Keratinocyte (primary cell): ENCODE measurements around the gene PRR4. TPM values are rescaled to one million over a fixed set of nuclear protein-coding genes. Genes with fewer than 3 reads are reported as not detected.

Source experiments
- DNase-seq: peaks from one replicate; pipeline ENCODE4 v3.0.0-alpha.2; 2011; ENCODE audit warnings: low read depth, missing footprints, low spot score
- FAIRE-seq: peaks from 2 replicates; lab custom pipeline; 2011; peaks lifted over from hg19 to GRCh38; lab: Jason Lieb, UNC
- H2AFZ ChIP-seq: 2 replicates; pipeline ENCODE4 v1.6.0; 2012; ENCODE audit warnings: low read length, control low read depth, inconsistent platforms; ENCODE audit not compliant: control insufficient read depth
- H3K27ac ChIP-seq: 2 replicates; pipeline ENCODE4 v1.5.1; 2011; ENCODE audit warnings: low read length; ENCODE audit not compliant: control insufficient read depth, insufficient read depth
- H3K27me3 ChIP-seq: 3 replicates; pipeline ENCODE4 v1.6.0; 2011; ENCODE audit warnings: low read length; ENCODE audit not compliant: control insufficient read depth, insufficient read depth; ENCODE audit errors: extremely low read depth
- H3K36me3 ChIP-seq, 2 experiments: 2 replicates in 1 of 2; 3 replicates in 1 of 2; pipeline ENCODE4 v1.5.1; 2011; ENCODE audit warnings: low read length in 2 of 2, mild to moderate bottlenecking in 1 of 2; ENCODE audit not compliant: control insufficient read depth in 2 of 2, insufficient read depth in 2 of 2; ENCODE audit errors: extremely low read depth in 1 of 2
- H3K4me1 ChIP-seq: 3 replicates; pipeline ENCODE4 v1.5.1; 2011; ENCODE audit warnings: low read length; ENCODE audit not compliant: control insufficient read depth, insufficient read depth; ENCODE audit errors: extremely low read depth
- H3K4me2 ChIP-seq: 3 replicates; pipeline ENCODE4 v1.6.0; 2011; ENCODE audit warnings: low read depth, low read length; ENCODE audit not compliant: control insufficient read depth, insufficient read depth; ENCODE audit errors: extremely low read depth
- H3K4me3 ChIP-seq, 3 experiments: fragments of 200-600 bp in 1 of 3; sonication (generic) in 1 of 3; 2 replicates in 2 of 3; 3 replicates in 1 of 3; pipeline ENCODE4 v1.5.1; 2011 to 2016; ENCODE audit warnings: low read length in 3 of 3, mild to moderate bottlenecking in 3 of 3, control low read depth in 2 of 3, inconsistent platforms in 1 of 3, low read depth in 1 of 3, mixed read lengths in 1 of 3, mixed run types in 1 of 3, moderate library complexity in 1 of 3; ENCODE audit not compliant: control insufficient read depth in 2 of 3, insufficient read depth in 2 of 3; ENCODE audit errors: extremely low read depth in 1 of 3
- H3K79me2 ChIP-seq: 2 replicates; pipeline ENCODE4 v1.6.0; 2012; ENCODE audit warnings: low read length; ENCODE audit not compliant: control insufficient read depth, insufficient read depth
- H3K9ac ChIP-seq: 3 replicates; pipeline ENCODE4 v1.6.0; 2011; ENCODE audit warnings: low read length; ENCODE audit not compliant: control insufficient read depth, insufficient read depth; ENCODE audit errors: extremely low read depth
- H3K9me1 ChIP-seq: 3 replicates; pipeline ENCODE4 v1.6.0; 2011; ENCODE audit warnings: low read length; ENCODE audit not compliant: control insufficient read depth, insufficient read depth; ENCODE audit errors: extremely low read depth
- H3K9me3 ChIP-seq: 2 replicates; pipeline ENCODE4 v1.5.1; 2012; ENCODE audit warnings: low read depth, low read length; ENCODE audit not compliant: control insufficient read depth
- H4K20me1 ChIP-seq: 3 replicates; pipeline ENCODE4 v1.6.0; 2011; ENCODE audit warnings: low read length; ENCODE audit not compliant: control insufficient read depth, insufficient read depth; ENCODE audit errors: extremely low read depth
- CTCF ChIP-seq, 3 experiments: IDR thresholded peaks in 1 of 3; conservative IDR thresholded peaks in 1 of 3; optimal IDR thresholded peaks in 1 of 3; 2 replicates in 2 of 3; 3 replicates in 1 of 3; pipeline versions ENCODE3 to v1.5.1; 2011; ENCODE audit warnings: low read length in 3 of 3, mild to moderate bottlenecking in 3 of 3, moderate library complexity in 2 of 3, control low read depth in 1 of 3, inconsistent platforms in 1 of 3; ENCODE audit not compliant: insufficient read depth in 2 of 3; ENCODE audit errors: extremely low read depth in 1 of 3
- EZH2 ChIP-seq: IDR thresholded peaks from one replicate; pipeline ENCODE4 v1.6.1; 2012; ENCODE audit warnings: inconsistent platforms, mild to moderate bottlenecking, low read length, moderate library complexity
- dilution Hi-C: fragments of 300-500 bp; cut with MboI; formaldehyde crosslinking; loops from one replicate; pipeline ENCODE4 v1.7.0; 2020; ENCODE audit warnings: low sequenced_read_pairs; ENCODE audit not compliant: extremely low pct_ligation_motif_present
- polyA plus RNA-seq, 5 experiments: library from polyadenylated mRNA; depleted of rRNA in 3 of 5; stranded (reverse) in 3 of 5; stranded (forward) in 1 of 5; unstranded in 1 of 5; fragments of >200 nt; gene quantifications; 1 replicate in 1 of 5; 2 replicates in 3 of 5; 3 replicates in 1 of 5; pipeline versions ENCODE4 v1.2.1 to v1.2.3, GENCODE V29; 2011 to 2012; ENCODE audit warnings: missing spikeins in 2 of 5, low read depth in 1 of 5, low replicate concordance in 1 of 5

The PRR4 gene
- polyA plus RNA-seq, 1 donor (not counting 4 experiments of a cell fraction or from before 2014, with no cell fraction given): 4.0 TPM

GRCh38 chr12:10861366-10861765, 12.1 kb upstream of the PRR4 start:
- H3K9me1 ChIP-seq: no peaks in the 10 kb centered on the region
- H3K79me2 ChIP-seq: no peaks in the 10 kb centered on the region
- H4K20me1 ChIP-seq: no peaks in the 10 kb centered on the region
- no peak for DNase-seq
- H3K4me3 ChIP-seq: no peak overlapping the region
- H3K4me2 ChIP-seq: no peak overlapping the region
- H3K9me3 ChIP-seq: no peaks in the 10 kb centered on the region
- no peaks in the 10 kb centered on the region for H3K27me3 ChIP-seq
- dilution Hi-C loops: no loop called here
- FAIRE-seq: no peak
- no peak overlapping the region for H3K9ac ChIP-seq
- H3K27ac ChIP-seq: no peak overlapping the region
- H3K4me1 ChIP-seq: no peaks in the 10 kb centered on the region
- no peak overlapping the region for H2AFZ ChIP-seq
- TF ChIP-seq CTCF (optimal IDR thresholded peaks at IDR 0.05 in 1 of 3, IDR thresholded peaks at IDR 0.05 in 1 of 3, conservative IDR thresholded peaks at IDR 0.05 in 1 of 3; ENCODE audit: extremely low read depth in 1 of 3, insufficient read depth in 2 of 3, low read length in 3 of 3) (no peak), EZH2 (no peak)
- peaks cover 0 to 3% of the 10 kb centered on the region in 2 experiments for H3K36me3 ChIP-seq

- no peak for FAIRE-seq
- H4K20me1 ChIP-seq: no peaks in the 10 kb centered on the region
Measured at GRCh38 chr12:10855807-10856206, 6.5 kb upstream of the PRR4 start.

More at GRCh38 chr12:10855807-10856206, 6.5 kb upstream of the PRR4 start:
- Histone ChIP-seq H3K27ac (no peak overlapping the region), H3K4me2 (no peak overlapping the region), H2AFZ (no peak overlapping the region), H3K27me3 (no peaks in the 10 kb centered on the region), H3K9me3 (peaks cover 3% of the 10 kb centered on the region), H3K9me1 (no peaks in the 10 kb centered on the region), H3K4me1 (no peaks in the 10 kb centered on the region), H3K79me2 (no peaks in the 10 kb centered on the region), H3K4me3 (no peak overlapping the region), H3K36me3 (peaks cover 0 to 3% of the 10 kb centered on the region in 2 experiments), H3K9ac (no peak overlapping the region)
- no peak for DNase-seq
- dilution Hi-C loops: no loop called here
- TF ChIP-seq CTCF (optimal IDR thresholded peaks at IDR 0.05 in 1 of 3, IDR thresholded peaks at IDR 0.05 in 1 of 3, conservative IDR thresholded peaks at IDR 0.05 in 1 of 3; ENCODE audit: extremely low read depth in 1 of 3, insufficient read depth in 2 of 3, low read length in 3 of 3): no peak
- TF ChIP-seq EZH2: no peak
